H1 (cell line): ENCODE measurements around the gene HLF.

ENCODE experiments used
- SRF ChIP-seq: IDR thresholded peaks from 2 replicates; pipeline ENCODE4 v1.6.1; 2011; ENCODE audit warnings: mild to moderate bottlenecking, low read depth, low read length, moderate library complexity
- TF ChIP-seq, protein P1 (sequence below), 3 experiments: IDR thresholded peaks; 1 replicate in 2 of 3; 2 replicates in 1 of 3; pipeline versions ENCODE4 v1.5.1 to v1.6.1; 2011; ENCODE audit warnings: low read length in 3 of 3, mild to moderate bottlenecking in 3 of 3, inconsistent platforms in 2 of 3, low read depth in 1 of 3, moderate library complexity in 1 of 3; ENCODE audit not compliant: insufficient read depth in 1 of 3; ENCODE audit errors: control extremely low read depth in 1 of 3

DNA sequence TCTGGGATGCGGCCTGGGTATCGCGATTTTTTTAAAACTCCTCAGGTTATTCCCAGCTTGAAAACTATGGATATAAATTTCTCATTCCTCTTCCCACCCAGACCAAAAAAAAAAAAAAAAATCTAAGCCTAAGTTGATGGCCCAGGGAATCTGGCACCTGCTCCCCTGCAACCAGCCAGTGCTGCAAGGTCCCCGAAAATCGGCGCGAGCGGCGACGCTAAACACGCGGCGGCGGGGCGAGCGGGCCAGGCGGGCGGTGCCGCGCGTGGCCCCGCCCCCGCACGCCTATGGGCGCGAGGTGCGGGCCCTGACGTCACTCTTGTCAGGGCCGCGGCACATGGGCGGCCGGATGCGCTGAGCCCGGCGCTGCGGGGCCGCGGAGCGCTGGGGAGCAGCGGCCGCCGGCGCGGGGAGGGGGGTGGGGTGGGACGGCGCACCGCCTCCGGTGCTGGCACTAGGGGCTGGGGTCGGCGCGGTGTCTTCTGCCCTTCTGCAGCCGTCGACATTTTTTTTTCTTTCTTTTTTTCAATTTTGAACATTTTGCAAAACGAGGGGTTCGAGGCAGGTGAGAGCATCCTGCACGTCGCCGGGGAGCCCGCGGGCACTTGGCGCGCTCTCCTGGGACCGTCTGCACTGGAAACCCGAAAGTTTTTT lies at the start of gene HLF:
- TF ChIP-seq, protein P1, sequence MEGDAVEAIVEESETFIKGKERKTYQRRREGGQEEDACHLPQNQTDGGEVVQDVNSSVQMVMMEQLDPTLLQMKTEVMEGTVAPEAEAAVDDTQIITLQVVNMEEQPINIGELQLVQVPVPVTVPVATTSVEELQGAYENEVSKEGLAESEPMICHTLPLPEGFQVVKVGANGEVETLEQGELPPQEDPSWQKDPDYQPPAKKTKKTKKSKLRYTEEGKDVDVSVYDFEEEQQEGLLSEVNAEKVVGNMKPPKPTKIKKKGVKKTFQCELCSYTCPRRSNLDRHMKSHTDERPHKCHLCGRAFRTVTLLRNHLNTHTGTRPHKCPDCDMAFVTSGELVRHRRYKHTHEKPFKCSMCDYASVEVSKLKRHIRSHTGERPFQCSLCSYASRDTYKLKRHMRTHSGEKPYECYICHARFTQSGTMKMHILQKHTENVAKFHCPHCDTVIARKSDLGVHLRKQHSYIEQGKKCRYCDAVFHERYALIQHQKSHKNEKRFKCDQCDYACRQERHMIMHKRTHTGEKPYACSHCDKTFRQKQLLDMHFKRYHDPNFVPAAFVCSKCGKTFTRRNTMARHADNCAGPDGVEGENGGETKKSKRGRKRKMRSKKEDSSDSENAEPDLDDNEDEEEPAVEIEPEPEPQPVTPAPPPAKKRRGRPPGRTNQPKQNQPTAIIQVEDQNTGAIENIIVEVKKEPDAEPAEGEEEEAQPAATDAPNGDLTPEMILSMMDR (IDR thresholded peaks at IDR 0.05; ENCODE audit: control extremely low read depth in 1 of 3, insufficient read depth in 1 of 3, low read depth in 1 of 3, low read length in 3 of 3) = no peak
- no peak for TF ChIP-seq SRF
